Mucosa of gallbladder (tissue), 1 donor: ENCODE results near the gene ACKR2. TPM values are rescaled to one million over a fixed set of nuclear protein-coding genes. Genes with fewer than 3 reads are reported as not detected.

ENCODE experiments used
- DNase-seq: peaks from one replicate; pipeline ENCODE4 v3.0.0-alpha.2; 2020; ENCODE audit warnings: low spot score
- total RNA-seq: library from RNA; stranded (reverse); gene quantifications from one replicate; pipeline ENCODE4 v1.2.1, GENCODE V29; 2021
- donor health status: DM: no; HTN: no; CAD: no.

The ACKR2 gene
- total RNA-seq, 1 donor from 2014 or later: 5.0 TPM

GRCh38 chr3:42887084-42887483 is 77.8 kb downstream of the ACKR2 start:
- DNase-seq: no peak

DNA sequence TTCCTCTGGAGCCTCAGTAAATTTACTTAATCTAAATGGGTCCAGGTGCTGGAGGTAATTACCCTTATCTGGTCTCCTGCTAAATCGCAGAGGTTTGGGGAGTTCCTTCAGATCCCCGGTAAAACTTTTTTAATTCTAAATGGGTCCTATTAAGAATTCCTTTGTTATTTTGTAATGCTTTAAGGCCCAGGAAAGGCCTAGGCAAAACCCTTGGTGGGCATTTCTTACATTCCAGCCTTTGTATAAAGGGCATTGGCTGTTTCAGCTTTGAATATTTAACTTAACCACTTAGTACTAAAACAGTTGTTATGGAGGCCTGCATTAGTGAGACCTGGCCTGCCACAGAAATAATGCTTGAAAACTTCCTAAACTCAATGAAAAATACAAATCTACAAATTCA is 81.8 kb downstream of the ACKR2 start:
- no peak for DNase-seq

DNA sequence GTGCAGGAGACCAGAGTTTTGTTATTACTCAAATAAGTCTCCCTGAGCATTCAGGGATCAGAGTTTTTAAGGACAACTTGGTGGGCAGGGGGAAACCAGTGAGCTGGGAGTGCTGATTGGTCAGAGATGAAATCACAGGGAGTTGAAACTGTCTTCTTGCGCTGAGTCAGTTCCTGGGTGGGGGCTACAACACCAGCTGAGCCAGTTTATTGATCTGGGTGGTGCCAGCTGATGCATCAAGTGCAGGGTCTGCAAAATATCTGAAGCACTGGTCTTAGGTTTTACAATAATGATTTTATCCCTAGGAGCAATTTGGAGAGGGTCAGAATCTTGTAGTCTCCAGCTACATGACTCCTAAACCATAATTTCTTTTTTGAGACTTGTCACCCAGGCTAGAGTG is 82.9 kb downstream of the ACKR2 start:
- DNase-seq: no peak

- no peak for DNase-seq
Observed at GRCh38 chr3:42892807-42893206, 83.6 kb downstream of the ACKR2 start.

GRCh38 chr3:42894698-42895579 is 85.7 kb downstream of the ACKR2 start:
- no peak for DNase-seq

DNA sequence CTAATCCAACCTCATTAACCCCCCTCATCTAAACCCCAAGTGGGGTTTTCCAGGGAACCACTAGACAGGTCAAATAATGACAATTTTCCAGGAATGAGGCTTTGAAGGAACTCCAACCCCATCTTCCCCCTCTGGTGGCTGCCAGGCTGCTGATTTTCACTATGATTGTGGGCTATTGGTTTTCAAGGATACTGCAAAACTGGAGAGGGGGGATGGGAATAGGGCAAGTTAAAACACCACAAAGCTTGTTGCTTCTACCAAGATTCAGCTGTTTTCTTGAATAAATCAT is 86.3 kb downstream of the ACKR2 start:
- DNase-seq: no peak

DNA sequence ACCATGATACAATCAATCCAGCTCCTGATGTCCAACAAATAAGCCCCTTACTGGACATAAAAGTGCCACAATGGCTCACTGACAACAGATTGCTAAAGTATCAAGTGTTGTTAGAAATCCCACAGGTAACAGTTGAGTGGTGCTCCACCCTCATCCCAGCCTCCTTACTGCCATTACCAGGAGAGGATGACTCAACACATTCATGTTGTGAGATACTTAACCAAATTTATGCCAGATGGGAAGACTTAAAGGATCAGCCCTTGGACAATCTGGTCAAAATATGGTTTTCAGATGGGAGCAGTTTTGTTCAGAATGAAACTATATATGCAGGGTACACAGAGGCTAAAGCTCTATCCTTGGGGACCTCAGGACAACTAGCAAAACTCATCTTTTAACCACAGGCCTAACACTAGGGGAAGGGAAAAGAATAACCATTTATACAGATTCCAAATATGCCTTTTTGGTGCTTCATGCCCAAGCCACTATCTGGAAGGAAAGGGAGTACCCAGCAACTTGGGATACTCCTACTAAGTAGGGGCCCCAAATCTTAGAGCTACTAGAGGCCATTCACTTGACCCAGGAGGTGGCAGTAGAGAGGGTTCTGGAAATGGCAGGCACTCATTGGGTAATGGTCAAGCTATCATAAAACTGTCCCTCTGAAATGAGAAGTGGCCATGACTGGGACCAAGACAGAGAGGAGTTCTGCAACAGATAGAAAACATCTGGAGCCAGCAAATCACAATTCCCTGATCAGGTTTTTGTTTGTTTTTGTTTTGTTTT is 89.8 kb downstream of the ACKR2 start:
- no peak for DNase-seq

GRCh38 chr3:42900226-42901072 is 91.2 kb downstream of the ACKR2 start:
- no peak for DNase-seq

- DNase-seq: no peak
Observed at GRCh38 chr3:42901073-42901415, 91.8 kb downstream of the ACKR2 start.

DNA sequence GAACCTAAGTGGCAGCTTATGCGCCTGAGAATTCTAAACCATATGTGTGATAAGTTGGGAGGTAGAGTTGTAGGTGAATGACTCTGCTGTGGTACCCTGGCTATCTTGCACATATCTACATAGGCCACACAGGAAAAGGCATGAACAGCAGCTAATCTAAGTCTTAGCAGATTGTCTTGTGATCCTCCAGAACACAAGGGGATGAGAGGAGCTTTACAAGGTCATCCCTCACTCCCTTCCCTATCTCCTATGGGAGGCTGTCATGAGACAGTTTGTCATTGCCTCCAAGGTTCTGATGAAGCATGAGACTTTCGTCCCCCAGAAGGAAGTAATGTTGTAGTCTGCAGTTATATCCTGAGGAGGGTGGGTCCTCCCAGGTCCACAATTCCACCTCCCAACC is 93.0 kb downstream of the ACKR2 start:
- DNase-seq: no peak

- DNase-seq: no peak
Observed at GRCh38 chr3:42904076-42904475, 94.8 kb downstream of the ACKR2 start.

DNA sequence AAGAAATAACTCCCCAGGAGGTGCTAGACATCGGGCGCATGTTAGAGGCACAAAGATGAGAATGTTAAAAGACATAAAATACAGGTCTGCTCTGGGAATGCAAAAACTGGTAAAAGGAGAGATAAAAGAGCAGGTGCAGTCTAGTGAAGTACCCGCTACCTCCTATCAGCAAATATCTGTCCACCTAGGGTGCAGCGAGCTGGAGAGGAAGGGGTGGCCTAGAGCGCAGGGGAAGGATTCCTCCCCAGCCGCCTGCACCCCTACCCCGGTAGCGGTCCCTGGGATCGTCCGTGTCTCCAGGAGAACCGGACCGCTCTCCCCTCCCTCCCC is 96.5 kb downstream of the ACKR2 start:
- no peak for DNase-seq

GRCh38 chr3:42906070-42906847 is 97.0 kb downstream of the ACKR2 start, which contains the start of gene ZNF662:
TSS of gene ZNF662 (plus strand) at chr3:42906142. CDS start at chr3:42908115, 1,973 bp downstream.
- DNase-seq: peak; percentile 31

DNA sequence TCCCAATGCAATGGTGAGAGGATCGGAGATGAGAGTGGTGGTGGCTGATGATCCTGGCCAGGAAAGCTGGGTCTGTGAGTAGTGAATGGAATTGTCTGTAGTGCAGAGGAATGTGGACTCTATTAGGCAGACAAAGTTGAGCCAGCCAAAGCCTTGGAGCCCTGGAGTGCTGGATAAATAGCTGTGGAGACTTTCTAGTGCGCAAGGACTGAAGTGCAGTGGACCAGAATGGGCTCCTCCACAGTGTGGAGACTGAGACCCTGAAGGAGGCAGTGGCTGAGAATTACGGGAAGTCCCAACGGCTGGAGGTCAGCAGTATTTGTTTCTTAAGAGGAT is 97.6 kb downstream of the ACKR2 start:
- DNase-seq: no peak

- no peak for DNase-seq
Observed at GRCh38 chr3:42908675-42909074, 99.4 kb downstream of the ACKR2 start.

- DNase-seq: no peak
Observed at GRCh38 chr3:42911551-42911950, 102.3 kb downstream of the ACKR2 start.

GRCh38 chr3:42914771-42915515 is 105.7 kb downstream of the ACKR2 start:
- DNase-seq: no peak
